Neural cell (in vitro differentiated cells): Measurements from ENCODE around the gene ADAD2. TPM values are rescaled to one million over a fixed set of nuclear protein-coding genes. Genes with fewer than 3 reads are reported as not detected.

Experiments
- H2AFZ ChIP-seq: fragments of 200-600, 300-800 bp; sonication (generic), shearing (Covaris generic); 2 replicates; pipeline ENCODE4 v1.6.0; 2014; ENCODE audit warnings: low read depth, mild to moderate bottlenecking, antibody characterized with exemption, low read length, moderate library complexity
- H3F3A ChIP-seq: fragments of 200-600 bp; shearing (Covaris generic); 2 replicates; pipeline ENCODE4 v1.6.1; 2016; ENCODE audit warnings: mild to moderate bottlenecking, moderate library complexity, mixed read lengths, antibody characterized with exemption, low read length; ENCODE audit not compliant: insufficient read depth, poor library complexity, severe bottlenecking
- H3K27ac ChIP-seq: fragments of 200-600, 300-800 bp; sonication (generic), shearing (Covaris generic); 2 replicates; pipeline ENCODE4 v1.5.1; 2014; ENCODE audit warnings: mild to moderate bottlenecking, low read length, moderate library complexity
- H3K27me3 ChIP-seq: fragments of 300-800, 200-600 bp; sonication (generic), shearing (Covaris generic); 2 replicates; pipeline ENCODE4 v1.6.0; 2014; ENCODE audit warnings: mild to moderate bottlenecking, low read depth, low read length, moderate library complexity; ENCODE audit not compliant: insufficient read depth
- H3K36me3 ChIP-seq: fragments of 300-800, 200-600 bp; sonication (generic), shearing (Covaris generic); 2 replicates; pipeline ENCODE4 v1.5.1; 2014; ENCODE audit warnings: mild to moderate bottlenecking, antibody characterized with exemption, low read length, moderate library complexity; ENCODE audit not compliant: insufficient read depth
- H3K4me2 ChIP-seq: fragments of 300-800, 200-600 bp; sonication (generic), shearing (Covaris generic); 2 replicates; pipeline ENCODE4 v1.6.0; 2014; ENCODE audit warnings: mild to moderate bottlenecking, low read length
- H3K4me3 ChIP-seq: fragments of 300-800, 200-600 bp; sonication (generic), shearing (Covaris generic); 2 replicates; pipeline ENCODE4 v1.5.1; 2014; ENCODE audit warnings: mild to moderate bottlenecking, low read length, moderate library complexity
- H3K79me2 ChIP-seq: fragments of 200-600 bp; shearing (Covaris generic); replicated peaks from 2 replicates; pipeline ENCODE4 v1.6.0; 2014; ENCODE audit warnings: mild to moderate bottlenecking, low read length, moderate library complexity; ENCODE audit not compliant: insufficient read depth
- H3K9ac ChIP-seq: fragments of 300-800, 200-600 bp; sonication (generic), shearing (Covaris generic); 2 replicates; pipeline ENCODE4 v1.6.1; 2016; ENCODE audit warnings: mild to moderate bottlenecking, low read length, mixed read lengths
- H3K9me2 ChIP-seq: fragments of 200-600 bp; shearing (Covaris generic); 2 replicates; pipeline ENCODE4 v1.6.1; 2016; ENCODE audit warnings: mild to moderate bottlenecking, low read length, mixed read lengths; ENCODE audit not compliant: insufficient read depth
- H3K9me3 ChIP-seq: fragments of 200-600, 300-800 bp; sonication (generic), shearing (Covaris generic); 2 replicates; pipeline ENCODE4 v1.6.1; 2016; ENCODE audit warnings: mild to moderate bottlenecking, mixed run types, low read length, moderate library complexity, mixed read lengths
- H4K20me1 ChIP-seq: fragments of 200-600 bp; shearing (Covaris generic); 2 replicates; pipeline ENCODE4 v1.6.1; 2016; ENCODE audit warnings: mild to moderate bottlenecking, mixed run types; ENCODE audit not compliant: insufficient read depth
- EP300 ChIP-seq: fragments of 450-650 bp; conservative IDR thresholded peaks from 2 replicates; pipeline ENCODE4 v1.6.1; 2014; ENCODE audit warnings: antibody characterized with exemption, mild to moderate bottlenecking, moderate library complexity; ENCODE audit not compliant: poor library complexity, severe bottlenecking
- EZH2 ChIP-seq: fragments of 200-600, 300-800 bp; shearing (Covaris generic), sonication (generic); IDR thresholded peaks from 2 replicates; pipeline ENCODE4 v1.6.1; 2014; ENCODE audit warnings: antibody characterized with exemption, low read length, borderline replicate concordance, mild to moderate bottlenecking; ENCODE audit not compliant: insufficient read depth, poor library complexity, severe bottlenecking
- MXI1 ChIP-seq: fragments of 450-650 bp; conservative IDR thresholded peaks from 2 replicates; pipeline ENCODE4 v1.6.1; 2014; ENCODE audit warnings: antibody characterized with exemption, mild to moderate bottlenecking; ENCODE audit not compliant: poor library complexity, severe bottlenecking
- POLR2AphosphoS5 ChIP-seq: IDR thresholded peaks from 2 replicates; pipeline ENCODE4 v1.6.1; 2012
- RAD21 ChIP-seq: fragments of 450-650 bp; conservative IDR thresholded peaks from 2 replicates; pipeline ENCODE4 v1.6.1; 2014; ENCODE audit warnings: antibody characterized with exemption, mild to moderate bottlenecking, moderate library complexity
- SMC3 ChIP-seq: fragments of 450-650 bp; conservative IDR thresholded peaks from 2 replicates; pipeline ENCODE4 v1.6.1; 2014; ENCODE audit warnings: antibody characterized with exemption, mild to moderate bottlenecking, moderate library complexity; ENCODE audit not compliant: poor library complexity
- TAF1 ChIP-seq: IDR thresholded peaks from 2 replicates; pipeline ENCODE4 v1.6.1; 2012; ENCODE audit warnings: low read depth
- polyA plus RNA-seq: library from polyadenylated mRNA; depleted of rRNA; stranded (reverse); fragments of >200 nt; gene quantifications from 2 replicates; pipeline ENCODE4 v1.2.3, GENCODE V29; 2014
- TF ChIP-seq, protein P1 (sequence below): IDR thresholded peaks from 2 replicates; pipeline ENCODE4 v1.6.1; 2012; ENCODE audit warnings: borderline replicate concordance
- TF ChIP-seq, protein P2 (sequence below): fragments of 450-650 bp; IDR thresholded peaks from 2 replicates; pipeline ENCODE4 v1.5.1; 2014; ENCODE audit warnings: antibody characterized with exemption, mild to moderate bottlenecking, moderate library complexity; ENCODE audit not compliant: poor library complexity, severe bottlenecking

Gene ADAD2
- polyA plus RNA-seq, 1 donor from 2014 or later, result not detected

DNA sequence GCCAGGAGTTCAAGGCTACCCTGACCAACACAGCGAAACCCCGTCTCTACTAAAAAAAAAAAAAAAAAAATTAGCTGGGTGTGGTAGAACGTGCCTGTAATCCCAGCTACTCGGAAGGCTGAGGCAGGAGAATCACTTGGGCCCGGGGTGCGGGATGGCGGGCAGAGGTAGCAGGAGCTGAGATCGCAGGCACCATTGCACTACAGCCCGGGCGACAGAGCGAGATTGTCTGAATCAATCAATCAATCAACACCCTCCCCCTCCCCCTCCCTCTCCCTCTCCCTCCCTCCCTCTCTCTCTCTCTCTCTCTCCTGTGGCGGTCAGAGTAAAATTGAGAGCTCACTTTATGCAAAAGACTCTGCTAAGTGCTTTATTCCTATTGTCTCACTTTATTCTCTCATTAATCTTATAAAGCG lies 47.2 kb upstream of the ADAD2 start:
- Histone ChIP-seq H4K20me1 (no peaks in the 10 kb centered on the region), H3K4me3 (peak overlapping the region; percentile 97), H3K4me2 (peak overlapping the region; percentile 88), H3K9me3 (no peaks in the 10 kb centered on the region), H3K9ac (peak overlapping the region; percentile 95), H3F3A (no peaks in the 10 kb centered on the region), H3K27ac (peak overlapping the region; percentile 94), H3K36me3 (peaks cover 5% of the 10 kb centered on the region), H3K27me3 (no peaks in the 10 kb centered on the region), H3K79me2 (peaks cover 43% of the 10 kb centered on the region), H3K9me2 (no peaks in the 10 kb centered on the region), H2AFZ (peak overlapping the region; percentile 60)
- TF ChIP-seq, protein P1, sequence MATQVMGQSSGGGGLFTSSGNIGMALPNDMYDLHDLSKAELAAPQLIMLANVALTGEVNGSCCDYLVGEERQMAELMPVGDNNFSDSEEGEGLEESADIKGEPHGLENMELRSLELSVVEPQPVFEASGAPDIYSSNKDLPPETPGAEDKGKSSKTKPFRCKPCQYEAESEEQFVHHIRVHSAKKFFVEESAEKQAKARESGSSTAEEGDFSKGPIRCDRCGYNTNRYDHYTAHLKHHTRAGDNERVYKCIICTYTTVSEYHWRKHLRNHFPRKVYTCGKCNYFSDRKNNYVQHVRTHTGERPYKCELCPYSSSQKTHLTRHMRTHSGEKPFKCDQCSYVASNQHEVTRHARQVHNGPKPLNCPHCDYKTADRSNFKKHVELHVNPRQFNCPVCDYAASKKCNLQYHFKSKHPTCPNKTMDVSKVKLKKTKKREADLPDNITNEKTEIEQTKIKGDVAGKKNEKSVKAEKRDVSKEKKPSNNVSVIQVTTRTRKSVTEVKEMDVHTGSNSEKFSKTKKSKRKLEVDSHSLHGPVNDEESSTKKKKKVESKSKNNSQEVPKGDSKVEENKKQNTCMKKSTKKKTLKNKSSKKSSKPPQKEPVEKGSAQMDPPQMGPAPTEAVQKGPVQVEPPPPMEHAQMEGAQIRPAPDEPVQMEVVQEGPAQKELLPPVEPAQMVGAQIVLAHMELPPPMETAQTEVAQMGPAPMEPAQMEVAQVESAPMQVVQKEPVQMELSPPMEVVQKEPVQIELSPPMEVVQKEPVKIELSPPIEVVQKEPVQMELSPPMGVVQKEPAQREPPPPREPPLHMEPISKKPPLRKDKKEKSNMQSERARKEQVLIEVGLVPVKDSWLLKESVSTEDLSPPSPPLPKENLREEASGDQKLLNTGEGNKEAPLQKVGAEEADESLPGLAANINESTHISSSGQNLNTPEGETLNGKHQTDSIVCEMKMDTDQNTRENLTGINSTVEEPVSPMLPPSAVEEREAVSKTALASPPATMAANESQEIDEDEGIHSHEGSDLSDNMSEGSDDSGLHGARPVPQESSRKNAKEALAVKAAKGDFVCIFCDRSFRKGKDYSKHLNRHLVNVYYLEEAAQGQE, result no peak
- no peak for TF ChIP-seq POLR2AphosphoS5
- TF ChIP-seq, protein P2, sequence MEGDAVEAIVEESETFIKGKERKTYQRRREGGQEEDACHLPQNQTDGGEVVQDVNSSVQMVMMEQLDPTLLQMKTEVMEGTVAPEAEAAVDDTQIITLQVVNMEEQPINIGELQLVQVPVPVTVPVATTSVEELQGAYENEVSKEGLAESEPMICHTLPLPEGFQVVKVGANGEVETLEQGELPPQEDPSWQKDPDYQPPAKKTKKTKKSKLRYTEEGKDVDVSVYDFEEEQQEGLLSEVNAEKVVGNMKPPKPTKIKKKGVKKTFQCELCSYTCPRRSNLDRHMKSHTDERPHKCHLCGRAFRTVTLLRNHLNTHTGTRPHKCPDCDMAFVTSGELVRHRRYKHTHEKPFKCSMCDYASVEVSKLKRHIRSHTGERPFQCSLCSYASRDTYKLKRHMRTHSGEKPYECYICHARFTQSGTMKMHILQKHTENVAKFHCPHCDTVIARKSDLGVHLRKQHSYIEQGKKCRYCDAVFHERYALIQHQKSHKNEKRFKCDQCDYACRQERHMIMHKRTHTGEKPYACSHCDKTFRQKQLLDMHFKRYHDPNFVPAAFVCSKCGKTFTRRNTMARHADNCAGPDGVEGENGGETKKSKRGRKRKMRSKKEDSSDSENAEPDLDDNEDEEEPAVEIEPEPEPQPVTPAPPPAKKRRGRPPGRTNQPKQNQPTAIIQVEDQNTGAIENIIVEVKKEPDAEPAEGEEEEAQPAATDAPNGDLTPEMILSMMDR, result no peak
- no peak for TF ChIP-seq RAD21
- no peak for TF ChIP-seq MXI1
- TF ChIP-seq TAF1, result no peak
- TF ChIP-seq SMC3, result no peak
- no peak for TF ChIP-seq EP300
- no peak for TF ChIP-seq EZH2

DNA sequence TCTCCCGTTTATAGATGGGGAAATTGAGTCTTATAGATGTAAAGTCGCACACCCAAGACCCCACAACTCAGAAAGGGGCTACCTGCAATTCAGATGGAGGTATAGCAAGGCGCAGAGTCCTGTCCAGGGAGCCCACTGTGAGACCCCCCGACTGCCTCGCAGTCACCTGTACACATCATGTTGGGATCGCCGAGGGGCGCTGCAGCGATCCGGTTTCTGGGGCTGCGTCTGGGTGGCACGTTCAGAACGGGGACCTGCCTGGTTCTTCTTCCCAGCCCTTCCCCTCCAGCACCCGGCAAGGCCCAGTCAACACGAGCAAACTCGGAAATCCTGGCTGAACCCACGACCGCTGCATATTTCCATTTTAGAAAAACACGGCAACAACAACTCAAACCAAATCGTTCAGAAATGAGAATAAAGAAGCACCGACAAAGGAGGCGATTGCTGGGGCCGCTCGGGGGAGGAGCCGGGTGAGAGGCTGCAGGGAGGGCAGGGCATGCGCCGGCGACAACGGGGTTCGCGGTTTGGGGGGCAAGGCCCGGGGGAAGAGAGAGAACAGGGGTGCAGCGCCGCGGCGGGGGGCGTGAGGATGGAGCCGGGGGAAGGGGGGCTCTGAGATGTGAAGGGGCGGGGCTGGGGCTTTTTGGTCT lies 46.6 kb upstream of the ADAD2 start:
- peaks cover 37% of the 10 kb centered on the region for H3K79me2 ChIP-seq
- H3K9me2 ChIP-seq, result no peaks in the 10 kb centered on the region
- H3K9ac ChIP-seq, result peak overlapping the region; percentile 95
- H3K4me3 ChIP-seq, result peak overlapping the region; percentile 97
- no peaks in the 10 kb centered on the region for H4K20me1 ChIP-seq
- peak overlapping the region; percentile 60 for H2AFZ ChIP-seq
- TF ChIP-seq, protein P1, result peak; percentile 48
- TF ChIP-seq, protein P2, result peak; percentile 68
- TF ChIP-seq EP300 (no peak), MXI1 (peak; percentile 50), EZH2 (no peak), SMC3 (peak; percentile 57), RAD21 (peak; percentile 42), POLR2AphosphoS5 (peak; percentile 55), TAF1 (peak; percentile 49)
- H3K27me3 ChIP-seq, result no peaks in the 10 kb centered on the region
- peaks cover 5% of the 10 kb centered on the region for H3K36me3 ChIP-seq
- H3K4me2 ChIP-seq, result peak overlapping the region; percentile 88
- peak overlapping the region; percentile 94 for H3K27ac ChIP-seq
- H3K9me3 ChIP-seq, result no peaks in the 10 kb centered on the region
- no peaks in the 10 kb centered on the region for H3F3A ChIP-seq
